Heart left ventricle (tissue), 16 donors: ENCODE results near the gene SBK3. TPM values are rescaled to one million over a fixed set of nuclear protein-coding genes. Genes with fewer than 3 reads are reported as not detected.
A peak's percentile ranks its signal among the peaks of the same experiment; 100 is the strongest.

ENCODE experiments used
- ATAC-seq, 4 donors: fragments of 200-7000 bp; cut with Tn5 transposase; one replicate each; pipeline ENCODE4 v1.9.1; 2020 to 2022; ENCODE audit warnings: moderate library complexity in 4 of 4, mild to moderate bottlenecking in 3 of 4, moderate number of reproducible peaks in 1 of 4
- DNase-seq, 5 donors: peaks; one replicate each; pipeline ENCODE4 v3.0.0-alpha.2; 2020
- H3K27ac ChIP-seq, 12 donors: fragments of 200-600 bp; sonication (generic) in 4 of 12; one replicate each; pipeline versions ENCODE4 v1.5.0 to v1.8.0; 2016 to 2022; ENCODE audit warnings: mild to moderate bottlenecking in 2 of 12
- H3K27me3 ChIP-seq, 9 donors: fragments of 200-600 bp; sonication (generic) in 2 of 9; one replicate each; pipeline versions ENCODE4 v1.5.1 to v1.8.0; 2016 to 2022; ENCODE audit warnings: mild to moderate bottlenecking in 3 of 9
- H3K36me3 ChIP-seq, 9 donors: fragments of 200-600 bp; sonication (generic) in 2 of 9; one replicate each; pipeline versions ENCODE4 v1.5.0 to v1.8.0; 2018 to 2022; ENCODE audit warnings: mild to moderate bottlenecking in 2 of 9
- H3K4me1 ChIP-seq, 12 donors: fragments of 200-600 bp; sonication (generic) in 4 of 12; one replicate each; pipeline versions ENCODE4 v1.5.0 to v1.8.0; 2016 to 2022; ENCODE audit warnings: mild to moderate bottlenecking in 3 of 12
- H3K4me3 ChIP-seq, 12 donors: fragments of 200-600 bp; sonication (generic) in 4 of 12; one replicate each; pipeline versions ENCODE4 v1.5.0 to v1.8.0; 2017 to 2022; ENCODE audit warnings: mild to moderate bottlenecking in 9 of 12, moderate library complexity in 4 of 12
- H3K9me3 ChIP-seq, 12 donors: fragments of 200-600 bp; sonication (generic) in 4 of 12; one replicate each; pipeline versions ENCODE4 v1.5.0 to v1.8.0; 2016 to 2022; ENCODE audit warnings: mild to moderate bottlenecking in 1 of 12
- CTCF ChIP-seq, 12 donors: fragments of 200-600 bp; sonication (generic) in 4 of 12; IDR thresholded peaks; one replicate each; pipeline versions ENCODE4 v1.5.0 to v1.8.0; 2018 to 2022; ENCODE audit warnings: antibody characterized with exemption in 12 of 12, mild to moderate bottlenecking in 5 of 12
- POLR2A ChIP-seq, 2 donors: fragments of 450-650 bp; IDR thresholded peaks; one replicate each; pipeline ENCODE4 v1.6.1; 2017; ENCODE audit warnings: antibody characterized with exemption in 2 of 2, mild to moderate bottlenecking in 2 of 2, moderate library complexity in 2 of 2
- WGBS, 4 donors: extraction: QIAGEN DNeasy Blood & Tissue Kit in 2 of 4; methylation state at CpG; one replicate each; pipeline versions ENCODE4 v1.1.5 to v1.1.7; 2013 to 2018; 5-methylcytosine and 5-hydroxymethylcytosine counted together
- intact Hi-C, 10 donors: fragments of 100-400 bp; cut with DNase I; formaldehyde crosslinking; loops; one replicate each; pipeline versions ENCODE4 v1.11.1 to v1.14.2; 2022
- polyA plus RNA-seq, 2 donors: library from polyadenylated mRNA; stranded (reverse); fragments of 200-250 nt; gene quantifications; one replicate each; pipeline ENCODE4 v1.2.3, GENCODE V29; 2013
- total RNA-seq, 9 donors: library from RNA; depleted of rRNA in 2 of 9; stranded (reverse); fragments of >200 nt in 2 of 9; fragmentation: NEBNext Ultra II Directional in 3 of 9; extraction: Animal tissue kit (Norgen Biotek cat#: 25700) in 3 of 9; gene quantifications; one replicate each; pipeline versions ENCODE4 v1.1.0 to v1.2.4, GENCODE V29; 2016 to 2023
- donor health status: ischemic (EF 13 %, LVEDD 7.1; RV severe dilation, severe dysfunction).
- donor health status: healthy with polysubstance abuse.
- donor health status: DM: no; HTN: yes; CAD: no.
- donor health status: DM: no; HTN: no; CAD: no.
- donor health status: ischemic (EF 25% LVEDD 6.9; RV normal size, moderate dysfunction).
- donor health status: ischemic (EF 25% LVEDD 5.7; RV mildly dilated, moderate dysfunction).
- donor health status: healthy.
- donor health status: DM: yes; HTN: yes; CAD: no.
- donor health status: ischemic (EF 35%, LVEDD 5.7; RV mildly dilated, moderate dysfunction).
- donor health status: nonischemic (EF 11% LVEDD 7.7; RV severe dilation, severe dysfunction).
- donor health status: DM: yes; HTN: yes; CAD: no.
- donor health status: PGD.
- donor health status: ischemic (EF 29% LVEDD 5.4; RV normal size, mild dysfunction).
- donor health status: nonischemic (EF 23%, LVEDD 6.1; RV moderate dilation, normal function).

SBK3 gene
- total and polyA plus RNA-seq, 11 donors, result 2.4 to 14.3 (median 7.5) TPM

GRCh38 chr19:55525289-55526101, 19.8 kb downstream of the SBK3 start:
- Histone ChIP-seq H3K4me1 (peaks cover 0 to 26% (median 11%) of the 10 kb centered on the region in 12 donors), H3K27ac (peak overlapping the region in 9 of 12 donors; percentile 6 to 70 (median 48)), H3K27me3 (peaks cover 0 to 6% (median 0%) of the 10 kb centered on the region in 9 donors), H3K9me3 (no peaks in the 10 kb centered on the region), H3K36me3 (no peaks in the 10 kb centered on the region), H3K4me3 (no peak overlapping the region)
- ATAC-seq, result peak in 3 of 4 donors; percentile 5 to 31 (median 19)
- TF ChIP-seq CTCF (IDR thresholded peaks at IDR 0.05), result no peak
- no peak for DNase-seq
- intact Hi-C loops, result loop anchor here in 1 of 10 donors (5.0 kb wide), 1 partner anchor 37 kb away; no protein-coding TSS in a partner anchor
- WGBS, 4 donors, result 27 to 32% (median 30%) methylated on average over 29 of the region's 29 CpGs

GRCh38 chr19:55520691-55521292, 24.6 kb downstream of the SBK3 start:
- no peaks in the 10 kb centered on the region for H3K9me3 ChIP-seq
- peaks cover 0 to 25% (median 5%) of the 10 kb centered on the region in 12 donors for H3K4me1 ChIP-seq
- 83 to 86% (median 84%) methylated on average over 14 of the region's 14 CpGs for WGBS, 4 donors
- H3K27ac ChIP-seq, result no peak overlapping the region
- H3K4me3 ChIP-seq, result no peak overlapping the region
- no peak for DNase-seq
- intact Hi-C loops, result no loop called here
- no peak for ATAC-seq
- no peak for TF ChIP-seq POLR2A (IDR thresholded peaks at IDR 0.05)
- H3K36me3 ChIP-seq, result no peaks in the 10 kb centered on the region
- peaks cover 0 to 3% (median 0%) of the 10 kb centered on the region in 9 donors for H3K27me3 ChIP-seq

GRCh38 chr19:55519451-55520311, 25.7 kb downstream of the SBK3 start:
- DNase-seq, result no peak
- no peak for TF ChIP-seq POLR2A (IDR thresholded peaks at IDR 0.05)
- no peak for TF ChIP-seq CTCF (IDR thresholded peaks at IDR 0.05)
- no peak for ATAC-seq
- H3K36me3 ChIP-seq, result peaks cover 0 to 8% (median 0%) of the 10 kb centered on the region in 9 donors
- H3K27ac ChIP-seq, result no peak overlapping the region
- intact Hi-C loops, result loop anchor here in 7 of 10 donors (5.0 to 10.0 kb wide), 6 partner anchors 63 to 103 kb away; partner anchors contain the start of genes ZNF865 (in 3 of the 7), FIZ1 (in 2 of the 7), ZNF579 (in 1 of the 7) and ZNF784 (in 1 of the 7)
- H3K4me1 ChIP-seq, result peaks cover 0 to 21% (median 5%) of the 10 kb centered on the region in 12 donors
- no peak overlapping the region for H3K4me3 ChIP-seq
- no peaks in the 10 kb centered on the region for H3K9me3 ChIP-seq
- no peaks in the 10 kb centered on the region for H3K27me3 ChIP-seq
- 83 to 93% (median 88%) methylated on average over 10 of the region's 10 CpGs for WGBS, 4 donors

GRCh38 chr19:55516878-55517620, 28.3 kb downstream of the SBK3 start:
- Histone ChIP-seq H3K27ac (peak overlapping the region; percentile 86 to 99 (median 94)), H3K9me3 (no peaks in the 10 kb centered on the region), H3K4me1 (peaks cover 0 to 21% (median 5%) of the 10 kb centered on the region in 12 donors), H3K4me3 (peak overlapping the region; percentile 14 to 68 (median 58)), H3K27me3 (no peaks in the 10 kb centered on the region), H3K36me3 (peaks cover 0 to 24% (median 0%) of the 10 kb centered on the region in 9 donors)
- peak; percentile 92 to 97 (median 94) for DNase-seq
- intact Hi-C loops, result loop anchor here (1.0 to 10.0 kb wide), 15 partner anchors 64 to 116 kb away; partner anchors contain the start of genes ZNF865 (in 5 of the 10), FIZ1 (in 4 of the 10), ZNF579 (in 2 of the 10) and ZNF784 (in 1 of the 10)
- peak; percentile 99 to 100 (median 99) for ATAC-seq
- TF ChIP-seq POLR2A (IDR thresholded peaks at IDR 0.05), result peak in 1 of 2 donors; percentile 77
- peak; percentile 69 to 93 (median 84) for TF ChIP-seq CTCF (IDR thresholded peaks at IDR 0.05)
- WGBS, 4 donors, result 9 to 17% (median 11%) methylated on average over 37 to 61 of the region's 61 CpGs
